HEK293 (cell line): ENCODE measurements around the gene KLK5.

Source experiments
- CTCF ChIA-PET: fragments of 350-600 bp; formaldehyde crosslinking; extraction: SDS; loops from one replicate; lab custom pipeline; 2021; ENCODE audit warnings: antibody characterized with exemption; lab: Yijun Ruan, JAX
- POLR2A ChIA-PET: fragments of 300-600 bp; formaldehyde crosslinking; extraction: SDS; loops from one replicate; lab custom pipeline; 2020; ENCODE audit warnings: antibody characterized with exemption, inconsistent platforms; lab: Yijun Ruan, JAX
- H3K27ac ChIP-seq: fragments of 200-500 bp; sonication (Bioruptor generic); 2 replicates; pipeline ENCODE4 v1.5.1; 2014; ENCODE audit warnings: low read depth, low read length, control low read depth, inconsistent platforms; ENCODE audit errors: extremely low read depth
- H3K36me3 ChIP-seq, 2 experiments: fragments of 200-500 bp in 1 of 2; sonication (Bioruptor generic) in 1 of 2; 1 replicate in 1 of 2; 2 replicates in 1 of 2; pipeline ENCODE4 v1.5.1; 2014 to 2017; ENCODE audit warnings: inconsistent platforms in 2 of 2, low read length in 2 of 2; ENCODE audit not compliant: control insufficient read depth in 2 of 2, insufficient read depth in 1 of 2
- H3K4me1 ChIP-seq: fragments of 200-500 bp; sonication (Bioruptor generic); 2 replicates; pipeline ENCODE4 v1.5.1; 2014; ENCODE audit warnings: mild to moderate bottlenecking, low read length, inconsistent platforms; ENCODE audit not compliant: control insufficient read depth, insufficient read depth
- H3K4me3 ChIP-seq: 2 replicates; pipeline ENCODE4 v1.5.1; 2011; ENCODE audit warnings: low read depth, mild to moderate bottlenecking, control low read depth, low read length, moderate library complexity
- H3K9me3 ChIP-seq: fragments of 200-500 bp; sonication (Bioruptor generic); 2 replicates; pipeline ENCODE4 v1.5.1; 2014; ENCODE audit warnings: low read depth, low read length, inconsistent platforms; ENCODE audit not compliant: control insufficient read depth, insufficient read depth
- SP2 ChIP-seq: fragments of 450-650 bp; formaldehyde crosslinking; IDR thresholded peaks from 2 replicates; pipeline ENCODE4 v1.5.1; 2016; ENCODE audit warnings: missing biosample characterization, missing genetic modification characterization
- ZBTB20 ChIP-seq: fragments of 450-650 bp; formaldehyde crosslinking; IDR thresholded peaks from 2 replicates; pipeline ENCODE4 v1.5.1; 2016; ENCODE audit warnings: missing biosample characterization, missing genetic modification characterization
- ZFP3 ChIP-seq: fragments of 450-650 bp; formaldehyde crosslinking; IDR thresholded peaks from 2 replicates; pipeline ENCODE4 v1.5.1; 2016; ENCODE audit warnings: low read depth, missing biosample characterization, missing genetic modification characterization
- ZNF132 ChIP-seq: fragments of 450-650 bp; formaldehyde crosslinking; IDR thresholded peaks from 2 replicates; pipeline ENCODE4 v1.5.1; 2017; ENCODE audit warnings: missing biosample characterization, missing genetic modification characterization, borderline replicate concordance
- ZNF169 ChIP-seq: fragments of 450-650 bp; formaldehyde crosslinking; IDR thresholded peaks from 2 replicates; pipeline ENCODE4 v1.5.1; 2016; ENCODE audit warnings: missing biosample characterization, missing genetic modification characterization
- ZNF223 ChIP-seq: fragments of 450-650 bp; formaldehyde crosslinking; IDR thresholded peaks from 2 replicates; pipeline ENCODE4 v1.5.1; 2016; ENCODE audit warnings: missing biosample characterization, missing genetic modification characterization
- ZNF274 ChIP-seq, 2 experiments: fragments of 200-500 bp in 1 of 2; fragments of 450-650 bp in 1 of 2; sonication (Bioruptor generic) in 1 of 2; formaldehyde crosslinking in 1 of 2; IDR thresholded peaks; 2 replicates each; pipeline versions ENCODE4 v1.5.1 to v1.6.1; 2014 to 2016; ENCODE audit warnings: borderline replicate concordance in 1 of 2, inconsistent platforms in 1 of 2, low read length in 1 of 2, missing biosample characterization in 1 of 2, missing genetic modification characterization in 1 of 2
- ZNF555 ChIP-seq: fragments of 450-650 bp; formaldehyde crosslinking; conservative IDR thresholded peaks from 2 replicates; pipeline ENCODE4 v1.5.1; 2017; ENCODE audit warnings: missing biosample characterization, mild to moderate bottlenecking, missing genetic modification characterization, inconsistent platforms
- ZNF747 ChIP-seq: fragments of 450-650 bp; formaldehyde crosslinking; IDR thresholded peaks from 2 replicates; pipeline ENCODE4 v1.5.1; 2016; ENCODE audit warnings: missing biosample characterization, missing genetic modification characterization
- TF ChIP-seq, protein P1 (sequence below): fragments of 450-650 bp; formaldehyde crosslinking; IDR thresholded peaks from 2 replicates; pipeline ENCODE4 v1.5.1; 2016; ENCODE audit warnings: missing biosample characterization, missing genetic modification characterization, borderline replicate concordance
- TF ChIP-seq, protein P2 (sequence below): fragments of 450-650 bp; formaldehyde crosslinking; IDR thresholded peaks from 2 replicates; pipeline ENCODE4 v1.5.1; 2016; ENCODE audit warnings: missing biosample characterization, missing genetic modification characterization
- TF ChIP-seq, protein P3 (sequence below): fragments of 450-650 bp; IDR thresholded peaks from 2 replicates; pipeline ENCODE4 v1.5.1; 2018; ENCODE audit warnings: missing biosample characterization, missing genetic modification characterization

KLK5 gene

DNA sequence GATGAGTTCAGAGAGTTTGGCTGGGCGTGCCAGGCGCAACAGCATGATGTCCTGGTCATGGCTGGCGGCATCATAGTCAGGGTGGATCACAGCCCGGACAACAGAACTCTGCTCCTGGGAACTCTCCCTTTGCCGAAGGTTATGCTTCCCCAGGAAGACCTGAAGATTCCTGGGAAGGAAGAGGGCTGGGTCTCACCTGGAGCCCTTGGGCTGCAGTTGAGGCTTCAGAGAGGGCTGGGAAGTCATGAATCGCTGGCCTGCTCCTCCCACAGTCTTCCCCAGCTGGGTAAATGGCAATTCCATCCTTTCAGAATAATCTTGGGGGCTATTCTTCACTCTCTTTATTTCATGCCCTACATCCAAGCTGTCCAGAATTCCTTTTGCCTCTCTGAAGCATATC lies 10.5 kb upstream of the KLK5 start:
- TF ChIP-seq, protein P1, sequence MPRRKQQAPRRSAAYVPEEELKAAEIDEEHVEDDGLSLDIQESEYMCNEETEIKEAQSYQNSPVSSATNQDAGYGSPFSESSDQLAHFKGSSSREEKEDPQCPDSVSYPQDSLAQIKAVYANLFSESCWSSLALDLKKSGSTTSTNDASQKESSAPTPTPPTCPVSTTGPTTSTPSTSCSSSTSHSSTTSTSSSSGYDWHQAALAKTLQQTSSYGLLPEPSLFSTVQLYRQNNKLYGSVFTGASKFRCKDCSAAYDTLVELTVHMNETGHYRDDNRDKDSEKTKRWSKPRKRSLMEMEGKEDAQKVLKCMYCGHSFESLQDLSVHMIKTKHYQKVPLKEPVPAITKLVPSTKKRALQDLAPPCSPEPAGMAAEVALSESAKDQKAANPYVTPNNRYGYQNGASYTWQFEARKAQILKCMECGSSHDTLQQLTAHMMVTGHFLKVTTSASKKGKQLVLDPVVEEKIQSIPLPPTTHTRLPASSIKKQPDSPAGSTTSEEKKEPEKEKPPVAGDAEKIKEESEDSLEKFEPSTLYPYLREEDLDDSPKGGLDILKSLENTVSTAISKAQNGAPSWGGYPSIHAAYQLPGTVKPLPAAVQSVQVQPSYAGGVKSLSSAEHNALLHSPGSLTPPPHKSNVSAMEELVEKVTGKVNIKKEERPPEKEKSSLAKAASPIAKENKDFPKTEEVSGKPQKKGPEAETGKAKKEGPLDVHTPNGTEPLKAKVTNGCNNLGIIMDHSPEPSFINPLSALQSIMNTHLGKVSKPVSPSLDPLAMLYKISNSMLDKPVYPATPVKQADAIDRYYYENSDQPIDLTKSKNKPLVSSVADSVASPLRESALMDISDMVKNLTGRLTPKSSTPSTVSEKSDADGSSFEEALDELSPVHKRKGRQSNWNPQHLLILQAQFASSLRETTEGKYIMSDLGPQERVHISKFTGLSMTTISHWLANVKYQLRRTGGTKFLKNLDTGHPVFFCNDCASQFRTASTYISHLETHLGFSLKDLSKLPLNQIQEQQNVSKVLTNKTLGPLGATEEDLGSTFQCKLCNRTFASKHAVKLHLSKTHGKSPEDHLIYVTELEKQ (tag by site-specific recombination): no peak
- no peak for TF ChIP-seq ZFP3
- no peak for TF ChIP-seq ZBTB20 (tag by site-specific recombination)
- no peak for TF ChIP-seq ZNF132 (tag by site-specific recombination)
- TF ChIP-seq ZNF555 (tag by site-specific recombination): no peak
- TF ChIP-seq, all 188 proteins: peak for 0
- H3K4me1 ChIP-seq: peaks cover 4% of the 10 kb centered on the region; the same call in 1 of the 2 replicates
- no peaks in the 10 kb centered on the region for H3K9me3 ChIP-seq
- POLR2A ChIA-PET: no interaction called here
- no peak overlapping the region for H3K4me3 ChIP-seq
- CTCF ChIA-PET: interaction anchor here (1.2 kb wide), 1 partner anchor 54 kb away, joined by 3 read pairs; no protein-coding TSS in a partner anchor
- no peaks in the 10 kb centered on the region for H3K36me3 ChIP-seq
- H3K27ac ChIP-seq: no peak overlapping the region

DNA sequence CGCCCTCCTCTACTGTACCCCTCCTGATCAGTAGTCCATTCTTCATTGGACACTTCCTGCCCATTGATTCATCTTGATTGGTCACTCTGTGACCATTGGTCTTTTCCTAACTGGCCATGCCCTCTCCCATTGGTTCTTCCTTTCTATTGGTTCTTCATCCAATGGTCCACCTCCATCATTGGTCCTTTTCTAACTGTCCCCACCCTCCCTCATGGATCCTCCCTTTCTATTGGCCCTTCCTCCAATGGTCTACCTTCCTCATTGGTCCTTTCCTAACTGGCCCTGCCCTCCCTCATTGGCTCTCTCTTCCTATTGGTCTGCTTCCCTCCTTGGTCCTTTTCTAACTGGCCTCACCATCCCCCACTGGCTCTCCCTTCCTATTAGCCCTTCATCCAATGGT lies 9.4 kb upstream of the KLK5 start:
- CTCF ChIA-PET: no interaction called here

DNA sequence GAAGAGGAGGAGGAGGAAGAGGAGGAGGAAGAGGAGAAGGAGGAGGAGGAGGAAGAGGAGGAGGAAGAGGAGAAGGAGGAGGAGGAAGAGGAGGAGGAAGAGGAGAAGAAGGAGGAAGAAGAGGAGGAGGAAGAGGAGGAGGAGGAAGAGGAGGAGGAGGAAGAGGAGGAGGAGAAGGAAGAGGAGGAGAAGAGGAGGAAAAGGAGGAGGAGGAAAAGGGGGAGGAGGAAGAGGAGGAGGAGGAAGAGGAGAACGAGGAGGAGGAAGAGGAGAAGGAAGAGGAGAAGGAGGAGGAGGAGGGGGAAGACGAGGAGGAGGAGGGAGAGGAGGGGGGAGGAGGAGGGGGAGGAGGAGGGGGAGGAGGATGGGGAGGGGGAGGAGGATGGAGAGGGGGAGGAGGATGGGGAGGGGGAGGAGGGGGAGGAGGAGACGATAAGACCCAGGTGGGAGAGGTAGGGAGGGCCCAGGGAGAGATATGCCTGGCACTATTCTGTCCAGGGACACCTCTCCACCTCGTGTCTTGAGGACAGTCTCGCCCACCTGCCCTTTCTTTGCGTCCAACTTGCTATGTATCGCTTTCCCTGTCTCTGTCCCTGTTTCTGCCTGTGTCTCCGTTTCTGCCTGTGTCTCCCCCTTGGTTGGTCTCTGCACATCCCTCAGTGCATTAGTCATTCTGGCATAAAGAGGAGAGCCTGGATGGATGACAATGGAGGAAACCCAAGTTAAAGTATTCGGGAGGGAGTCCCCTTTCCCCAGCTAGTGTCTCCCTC lies 7.1 kb upstream of the KLK5 start:
- no peak overlapping the region for H3K27ac ChIP-seq
- H3K9me3 ChIP-seq: no peaks in the 10 kb centered on the region
- no peaks in the 10 kb centered on the region for H3K4me1 ChIP-seq
- H3K36me3 ChIP-seq: no peaks in the 10 kb centered on the region
- ChIA-PET POLR2A (no interaction called here), CTCF (no interaction called here)
- H3K4me3 ChIP-seq: no peak overlapping the region
- peak; percentile 58; the same call in 1 of the 2 replicates for TF ChIP-seq ZNF223 (tag by site-specific recombination)
- TF ChIP-seq, protein P2, sequence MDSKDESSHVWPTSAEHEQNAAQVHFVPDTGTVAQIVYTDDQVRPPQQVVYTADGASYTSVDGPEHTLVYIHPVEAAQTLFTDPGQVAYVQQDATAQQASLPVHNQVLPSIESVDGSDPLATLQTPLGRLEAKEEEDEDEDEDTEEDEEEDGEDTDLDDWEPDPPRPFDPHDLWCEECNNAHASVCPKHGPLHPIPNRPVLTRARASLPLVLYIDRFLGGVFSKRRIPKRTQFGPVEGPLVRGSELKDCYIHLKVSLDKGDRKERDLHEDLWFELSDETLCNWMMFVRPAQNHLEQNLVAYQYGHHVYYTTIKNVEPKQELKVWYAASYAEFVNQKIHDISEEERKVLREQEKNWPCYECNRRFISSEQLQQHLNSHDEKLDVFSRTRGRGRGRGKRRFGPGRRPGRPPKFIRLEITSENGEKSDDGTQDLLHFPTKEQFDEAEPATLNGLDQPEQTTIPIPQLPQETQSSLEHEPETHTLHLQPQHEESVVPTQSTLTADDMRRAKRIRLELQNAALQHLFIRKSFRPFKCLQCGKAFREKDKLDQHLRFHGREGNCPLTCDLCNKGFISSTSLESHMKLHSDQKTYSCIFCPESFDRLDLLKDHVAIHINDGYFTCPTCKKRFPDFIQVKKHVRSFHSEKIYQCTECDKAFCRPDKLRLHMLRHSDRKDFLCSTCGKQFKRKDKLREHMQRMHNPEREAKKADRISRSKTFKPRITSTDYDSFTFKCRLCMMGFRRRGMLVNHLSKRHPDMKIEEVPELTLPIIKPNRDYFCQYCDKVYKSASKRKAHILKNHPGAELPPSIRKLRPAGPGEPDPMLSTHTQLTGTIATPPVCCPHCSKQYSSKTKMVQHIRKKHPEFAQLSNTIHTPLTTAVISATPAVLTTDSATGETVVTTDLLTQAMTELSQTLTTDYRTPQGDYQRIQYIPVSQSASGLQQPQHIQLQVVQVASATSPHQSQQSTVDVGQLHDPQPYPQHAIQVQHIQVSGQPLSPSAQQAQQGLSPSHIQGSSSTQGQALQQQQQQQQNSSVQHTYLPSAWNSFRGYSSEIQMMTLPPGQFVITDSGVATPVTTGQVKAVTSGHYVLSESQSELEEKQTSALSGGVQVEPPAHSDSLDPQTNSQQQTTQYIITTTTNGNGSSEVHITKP: peak; percentile 77
- TF ChIP-seq, protein P3, sequence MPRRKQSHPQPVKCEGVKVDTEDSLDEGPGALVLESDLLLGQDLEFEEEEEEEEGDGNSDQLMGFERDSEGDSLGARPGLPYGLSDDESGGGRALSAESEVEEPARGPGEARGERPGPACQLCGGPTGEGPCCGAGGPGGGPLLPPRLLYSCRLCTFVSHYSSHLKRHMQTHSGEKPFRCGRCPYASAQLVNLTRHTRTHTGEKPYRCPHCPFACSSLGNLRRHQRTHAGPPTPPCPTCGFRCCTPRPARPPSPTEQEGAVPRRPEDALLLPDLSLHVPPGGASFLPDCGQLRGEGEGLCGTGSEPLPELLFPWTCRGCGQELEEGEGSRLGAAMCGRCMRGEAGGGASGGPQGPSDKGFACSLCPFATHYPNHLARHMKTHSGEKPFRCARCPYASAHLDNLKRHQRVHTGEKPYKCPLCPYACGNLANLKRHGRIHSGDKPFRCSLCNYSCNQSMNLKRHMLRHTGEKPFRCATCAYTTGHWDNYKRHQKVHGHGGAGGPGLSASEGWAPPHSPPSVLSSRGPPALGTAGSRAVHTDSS (tag by site-specific recombination): peak; percentile 81
- TF ChIP-seq ZNF169 (tag by site-specific recombination): no peak

More for the DNA sequence above, 9.4 kb upstream of the KLK5 start:
- POLR2A ChIA-PET: no interaction called here
- H3K4me1 ChIP-seq: peaks cover 4% of the 10 kb centered on the region; the same call in 1 of the 2 replicates
- H3K9me3 ChIP-seq: no peaks in the 10 kb centered on the region
- H3K27ac ChIP-seq: no peak overlapping the region
- H3K36me3 ChIP-seq: no peaks in the 10 kb centered on the region
- no peak for TF ChIP-seq ZNF274 (IDR thresholded peaks at IDR 0.05; ENCODE audit: low read length)
- TF ChIP-seq ZNF274 (tag by site-specific recombination; IDR thresholded peaks at IDR 0.05; ENCODE audit: borderline replicate concordance): no peak
- TF ChIP-seq SP2 (tag by site-specific recombination): peak; percentile 57
- no peak for TF ChIP-seq ZNF747 (tag by site-specific recombination)
- TF ChIP-seq, all 188 proteins: peak for 1
- no peak overlapping the region for H3K4me3 ChIP-seq
